ENCODE data around the gene FSIP1.
A peak's percentile ranks its signal among the peaks of the same experiment; 100 is the strongest.

FSIP1 gene

DNA sequence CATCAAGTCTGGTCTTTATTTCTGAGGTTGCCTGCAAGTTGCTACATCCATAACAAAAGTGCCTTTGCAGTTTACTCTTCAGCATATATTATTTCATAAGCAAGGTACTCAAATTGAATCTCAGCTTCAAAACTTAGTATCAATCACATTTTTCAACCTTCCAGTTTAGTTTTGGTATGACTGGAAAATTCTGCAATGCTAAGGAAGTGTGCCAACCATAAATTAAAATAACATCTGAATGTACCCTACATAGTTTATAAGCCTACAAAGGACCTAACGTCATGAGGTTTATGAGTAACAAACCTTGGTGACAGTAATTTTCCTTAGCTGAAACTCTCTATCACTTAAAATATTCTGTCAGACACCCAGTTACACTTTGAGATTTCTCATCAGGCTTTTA is 138.9 kb downstream of the FSIP1 start:
- no peak for DNase-seq

DNA sequence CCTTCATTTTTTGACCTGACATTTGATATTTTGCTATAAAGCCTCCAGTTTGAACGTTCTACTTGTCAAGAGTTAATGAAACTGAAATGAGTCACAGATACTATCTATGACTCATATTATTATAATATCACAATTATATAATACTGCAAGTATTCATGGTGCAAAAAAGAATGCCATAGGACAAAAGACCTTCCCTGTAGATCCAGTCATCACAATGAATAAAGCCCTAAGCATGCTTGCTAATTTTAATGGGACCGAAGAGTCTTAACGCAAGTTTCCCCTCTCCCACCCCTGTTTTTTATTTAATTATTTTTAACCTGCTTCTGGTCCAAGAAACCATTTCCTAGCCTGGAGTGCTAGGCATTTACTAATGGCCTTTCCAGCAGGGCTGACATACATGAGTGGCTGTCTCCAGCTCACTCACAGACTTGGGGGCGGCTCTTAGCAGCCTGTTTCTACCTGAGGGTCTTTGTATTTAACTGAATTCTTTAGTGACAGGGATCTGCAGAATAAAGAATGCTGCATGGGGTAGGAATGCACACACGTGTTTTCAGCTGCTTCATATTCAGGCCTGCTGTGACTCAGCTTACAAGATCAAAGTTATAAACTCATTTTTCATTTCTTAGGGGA is 140.5 kb downstream of the FSIP1 start:
- no peak for DNase-seq

DNA sequence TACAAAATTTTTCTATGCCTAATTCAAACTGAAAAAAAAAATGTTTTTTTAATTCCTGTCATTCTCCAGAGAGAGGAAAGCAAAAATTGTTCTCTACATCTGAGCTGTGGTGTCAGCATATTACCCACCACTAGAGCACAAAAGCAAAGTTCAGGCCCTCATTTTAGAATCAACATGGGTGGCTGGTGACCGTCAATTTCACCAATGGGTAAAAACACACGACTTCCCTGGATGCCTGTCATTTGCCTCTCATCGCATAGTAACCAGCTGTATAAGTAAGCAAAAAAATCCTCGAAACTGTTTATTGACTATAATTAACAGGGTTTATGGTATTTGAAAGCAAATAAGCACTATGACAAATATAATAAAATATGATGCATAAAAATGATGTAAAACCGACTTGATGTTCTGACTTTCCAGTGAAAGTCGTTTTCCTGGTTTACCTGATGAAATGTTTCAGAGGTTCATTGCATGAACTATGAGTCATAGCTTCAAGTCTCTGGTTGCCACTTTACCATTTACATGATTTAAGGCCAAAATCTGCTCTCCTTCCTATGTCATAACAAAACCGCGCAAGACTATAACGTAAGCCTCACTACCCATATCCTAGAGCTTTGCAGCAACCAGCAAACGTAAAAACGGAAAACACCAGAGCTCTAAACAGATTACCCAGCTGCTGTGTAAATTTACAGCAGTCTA is 141.3 kb downstream of the FSIP1 start:
- DNase-seq, result no peak

GRCh38 chr15:39640665-39641064 is 142.0 kb downstream of the FSIP1 start:
- no peak for DNase-seq

DNA sequence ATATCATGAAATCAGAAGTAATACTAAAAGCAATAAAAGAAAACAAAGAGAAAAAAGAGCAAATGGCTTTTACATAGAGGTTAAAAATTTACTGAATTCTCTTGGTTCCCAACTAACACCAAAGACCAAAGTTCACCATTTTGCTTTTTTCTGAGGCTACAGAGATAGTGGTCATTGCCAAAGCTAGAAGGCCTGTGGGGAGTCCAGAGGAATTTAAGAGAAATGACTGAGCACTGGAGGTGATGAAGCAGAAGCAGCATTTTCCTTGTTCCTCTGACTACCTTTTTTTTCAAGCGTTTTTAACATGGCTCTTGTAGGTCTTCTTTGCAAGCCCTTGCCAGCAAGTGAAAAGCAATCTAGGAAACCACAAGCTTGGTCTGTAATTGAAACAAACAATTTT is 143.6 kb downstream of the FSIP1 start:
- no peak for DNase-seq

- DNase-seq, result no peak
Observed at GRCh38 chr15:39638041-39638440, 144.6 kb downstream of the FSIP1 start.

DNA sequence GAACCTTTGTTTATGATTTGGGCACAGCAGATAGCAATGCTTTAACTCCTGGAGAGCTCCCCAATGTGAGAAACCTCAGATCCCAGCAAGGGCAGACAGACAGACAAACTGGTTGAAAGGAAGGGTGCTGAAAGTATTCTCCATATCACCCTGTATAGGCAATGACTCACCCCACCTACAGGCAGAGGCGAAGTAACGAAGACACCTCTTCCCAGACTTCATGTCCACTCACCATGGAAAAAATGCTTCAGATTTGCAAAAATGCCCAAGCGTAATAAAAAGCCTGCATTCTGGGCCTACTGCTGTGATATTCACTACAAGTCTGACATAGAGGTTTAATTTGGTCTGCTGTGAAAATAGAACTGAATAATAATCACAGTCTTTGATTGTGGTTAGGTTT is 151.3 kb downstream of the FSIP1 start:
- no peak for DNase-seq

DNA sequence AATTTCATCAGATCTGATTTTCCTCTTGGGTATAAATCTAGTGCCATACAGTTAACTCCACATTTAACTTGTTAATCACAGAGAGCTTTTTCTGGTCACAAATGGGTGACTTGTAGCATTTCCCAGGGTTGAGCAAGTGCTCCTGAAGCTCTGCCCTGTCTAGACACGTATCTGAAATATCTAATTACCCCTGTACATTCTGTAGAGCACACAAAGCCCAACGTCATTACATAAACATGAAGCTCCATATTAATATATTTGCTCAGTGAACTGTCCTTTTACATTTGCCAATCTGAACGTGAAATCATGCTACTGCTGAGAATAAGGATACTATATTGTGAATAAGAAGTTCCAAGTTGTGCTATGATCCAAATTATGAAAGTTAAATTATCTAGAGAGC is 152.7 kb downstream of the FSIP1 start:
- DNase-seq, result no peak

DNA sequence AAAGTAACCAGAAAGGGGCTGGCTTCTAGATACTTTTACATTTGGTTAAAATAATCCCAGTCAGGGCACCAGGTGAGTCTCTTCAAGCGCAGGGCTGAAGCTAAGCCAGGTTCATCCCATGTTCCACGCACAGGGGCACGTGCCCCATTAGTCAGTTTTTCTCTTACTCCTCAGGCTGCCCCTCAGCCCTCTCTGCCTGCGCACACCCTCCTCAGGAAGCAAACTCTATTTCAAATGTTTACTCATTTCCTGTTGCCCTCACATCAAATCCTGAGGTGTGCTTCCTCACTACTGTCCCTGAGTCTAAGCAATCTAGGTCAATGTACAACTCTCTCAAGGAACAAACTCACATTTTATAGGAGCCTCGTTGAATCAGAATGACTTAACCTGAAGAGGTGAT is 153.3 kb downstream of the FSIP1 start:
- DNase-seq, result no peak

GRCh38 chr15:39628546-39629257 is 153.9 kb downstream of the FSIP1 start:
- no peak for DNase-seq

DNA sequence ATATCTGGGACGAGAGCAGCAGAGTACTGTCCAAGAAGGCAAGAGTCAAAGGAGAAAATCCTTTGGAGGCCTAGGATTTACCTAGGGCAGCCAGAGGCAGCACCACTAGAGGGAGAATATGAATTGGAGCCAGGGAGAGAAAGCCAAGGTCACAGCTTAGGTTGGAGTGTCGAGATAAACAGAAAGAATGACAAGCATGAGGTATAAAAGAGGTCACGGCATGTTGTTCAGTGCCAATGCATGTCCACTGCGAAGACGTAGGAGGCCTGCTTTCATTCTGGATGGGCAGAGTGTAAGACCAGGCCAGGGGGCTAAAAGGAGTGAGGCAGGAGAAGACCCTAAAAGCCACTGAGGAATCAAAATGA is 154.5 kb downstream of the FSIP1 start:
- DNase-seq, result no peak

DNA sequence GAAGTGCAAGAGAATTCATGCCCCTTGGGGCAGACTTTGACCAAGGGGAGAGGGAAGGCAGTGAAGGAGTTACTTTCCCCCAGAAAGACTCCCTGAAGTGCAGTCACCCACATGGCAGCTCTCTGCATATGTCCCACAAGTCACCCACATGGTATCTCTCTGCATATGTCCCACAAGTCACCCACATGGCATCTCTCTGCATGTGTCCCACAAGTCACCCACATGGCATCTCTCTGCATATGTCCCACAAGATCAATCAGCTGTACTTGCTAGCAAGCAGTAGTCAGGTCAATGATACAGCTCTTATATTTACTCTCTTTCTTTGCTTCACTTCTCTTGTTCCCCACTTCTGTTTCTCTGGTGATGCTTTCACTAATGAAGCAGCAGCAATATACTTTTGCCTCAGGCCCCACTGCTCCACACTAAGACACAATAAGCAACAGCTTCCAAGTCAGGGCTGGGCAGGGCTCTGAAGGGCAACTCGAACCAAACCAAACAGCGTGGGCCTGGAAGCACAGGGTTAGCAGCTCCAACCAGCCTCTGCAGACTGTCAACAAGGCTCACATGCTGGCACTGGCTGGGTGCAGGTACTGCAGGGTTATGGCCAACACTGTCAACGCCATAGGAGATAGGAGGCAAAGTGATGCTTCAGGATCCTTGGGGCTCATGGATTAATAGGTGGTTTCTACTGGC is 155.0 kb downstream of the FSIP1 start:
- no peak for DNase-seq

DNA sequence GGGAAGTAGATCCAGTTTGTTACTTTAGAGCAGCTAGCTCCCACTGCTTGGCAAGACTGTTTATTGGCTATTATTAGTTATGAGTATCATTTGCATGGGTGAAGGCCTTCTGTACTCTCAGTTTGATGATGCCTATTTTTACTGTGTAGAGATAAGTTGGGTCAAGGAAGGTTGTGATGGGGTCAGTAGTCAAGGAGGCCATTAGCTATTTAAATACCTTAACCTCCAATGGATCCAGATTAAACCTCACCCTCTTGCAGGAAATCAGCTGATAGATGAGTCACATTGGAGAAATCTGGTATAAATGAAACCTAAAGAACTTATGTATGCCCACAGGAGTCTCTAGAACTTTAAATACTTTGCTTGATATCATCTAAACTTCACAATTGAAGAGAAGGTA is 156.8 kb downstream of the FSIP1 start:
- DNase-seq, result no peak

GRCh38 chr15:39625451-39625850 is 157.2 kb downstream of the FSIP1 start:
- no peak for DNase-seq

DNA sequence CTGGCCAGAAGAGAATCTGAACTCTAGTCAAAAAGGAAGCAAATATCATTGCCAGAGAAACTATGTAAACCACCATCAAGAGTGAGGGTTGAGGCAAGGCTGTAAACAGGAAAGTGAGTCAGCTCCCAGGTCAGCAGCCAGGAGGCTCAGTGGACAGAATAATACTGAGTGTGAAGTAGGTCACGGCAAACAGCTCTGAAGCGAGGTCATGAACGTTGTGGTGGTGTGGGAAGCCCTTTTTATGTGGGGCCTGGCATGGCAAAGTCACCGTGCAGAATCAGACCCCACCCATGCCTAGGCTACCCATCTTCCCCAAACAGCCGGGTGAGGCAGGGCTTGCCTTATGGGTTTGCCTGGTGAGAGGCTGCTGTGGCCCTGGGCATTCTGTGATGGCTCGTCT is 157.8 kb downstream of the FSIP1 start:
- peak in 1 of 4 experiments; percentile 26 for DNase-seq

- DNase-seq, result no peak
Observed at GRCh38 chr15:39623529-39623931, 159.1 kb downstream of the FSIP1 start.

DNA sequence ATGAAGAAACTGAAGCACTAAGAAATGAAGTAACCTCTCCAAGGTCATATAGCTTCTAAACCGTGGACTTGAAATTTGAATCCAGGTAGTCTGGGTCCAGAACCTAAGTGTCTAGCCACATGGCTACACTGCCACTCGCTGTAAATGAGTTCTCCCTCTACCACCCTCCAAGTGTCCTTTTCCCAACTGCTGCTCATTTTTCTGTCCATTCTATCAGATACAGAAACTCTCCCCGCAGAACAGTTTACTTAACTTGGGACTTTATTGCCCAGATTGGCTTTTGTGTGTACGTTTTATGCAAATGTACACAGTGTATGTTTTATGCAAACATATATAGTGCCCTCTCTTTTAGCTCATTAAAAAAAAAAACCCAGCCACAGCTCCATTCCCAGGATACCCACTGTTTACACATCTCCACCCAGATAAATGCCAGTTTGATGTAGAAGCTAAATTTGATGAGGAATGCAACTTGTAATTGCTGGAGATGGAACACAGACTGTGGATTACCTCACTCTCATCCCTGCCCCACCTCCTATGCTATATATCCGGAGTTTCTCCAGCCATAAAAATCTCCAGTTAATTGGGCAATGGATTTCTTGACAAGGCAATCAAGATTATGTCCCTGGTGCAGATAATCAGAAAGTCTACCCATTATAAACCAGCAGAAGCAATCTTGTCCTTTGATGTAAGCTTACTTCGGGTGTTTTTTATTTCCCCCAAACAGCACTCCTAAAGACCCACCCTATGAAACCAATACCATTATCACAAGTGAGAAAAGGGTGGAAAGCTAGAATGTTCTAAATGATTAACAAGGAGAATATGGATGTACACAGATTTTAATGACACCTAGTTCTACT is 159.8 kb downstream of the FSIP1 start:
- no peak for DNase-seq

DNA sequence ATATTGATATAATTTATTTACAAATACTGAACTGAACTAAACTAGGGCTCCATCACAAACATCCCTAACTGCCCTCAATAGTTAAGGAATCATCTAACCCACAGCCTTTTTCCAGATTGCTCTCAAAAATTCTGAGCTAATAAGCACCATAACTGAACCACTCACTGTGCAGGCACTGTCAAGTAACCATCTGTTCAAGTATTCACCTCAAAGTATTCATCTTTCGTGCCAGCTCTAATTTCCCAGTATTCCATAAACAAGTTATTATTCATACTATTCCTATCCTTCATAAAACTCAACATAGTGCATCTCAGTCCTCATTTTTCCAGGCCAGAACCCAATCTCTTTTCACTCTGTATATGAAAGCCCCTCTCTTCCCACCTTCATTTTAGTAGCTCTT is 160.7 kb downstream of the FSIP1 start:
- DNase-seq, result no peak

- no peak for DNase-seq
Observed at GRCh38 chr15:39621210-39621609, 161.4 kb downstream of the FSIP1 start.

- DNase-seq, result no peak
Observed at GRCh38 chr15:39618063-39618823, 164.4 kb downstream of the FSIP1 start.

GRCh38 chr15:39616731-39617455 is 165.7 kb downstream of the FSIP1 start:
- no peak for DNase-seq

Measured in activated CD4-positive, CD25-positive, alpha-beta regulatory T cell (primary cell).